NCI-H1417 (cell line): ENCODE data around the gene EN2.
A peak's percentile ranks its signal among the peaks of the same experiment; 100 is the strongest.

ENCODE experiments used
- DNase-seq, 3 experiments: peaks; one replicate each; lab custom pipeline; 2025; lab: John Stamatoyannopoulos, UW

EN2 gene

DNA sequence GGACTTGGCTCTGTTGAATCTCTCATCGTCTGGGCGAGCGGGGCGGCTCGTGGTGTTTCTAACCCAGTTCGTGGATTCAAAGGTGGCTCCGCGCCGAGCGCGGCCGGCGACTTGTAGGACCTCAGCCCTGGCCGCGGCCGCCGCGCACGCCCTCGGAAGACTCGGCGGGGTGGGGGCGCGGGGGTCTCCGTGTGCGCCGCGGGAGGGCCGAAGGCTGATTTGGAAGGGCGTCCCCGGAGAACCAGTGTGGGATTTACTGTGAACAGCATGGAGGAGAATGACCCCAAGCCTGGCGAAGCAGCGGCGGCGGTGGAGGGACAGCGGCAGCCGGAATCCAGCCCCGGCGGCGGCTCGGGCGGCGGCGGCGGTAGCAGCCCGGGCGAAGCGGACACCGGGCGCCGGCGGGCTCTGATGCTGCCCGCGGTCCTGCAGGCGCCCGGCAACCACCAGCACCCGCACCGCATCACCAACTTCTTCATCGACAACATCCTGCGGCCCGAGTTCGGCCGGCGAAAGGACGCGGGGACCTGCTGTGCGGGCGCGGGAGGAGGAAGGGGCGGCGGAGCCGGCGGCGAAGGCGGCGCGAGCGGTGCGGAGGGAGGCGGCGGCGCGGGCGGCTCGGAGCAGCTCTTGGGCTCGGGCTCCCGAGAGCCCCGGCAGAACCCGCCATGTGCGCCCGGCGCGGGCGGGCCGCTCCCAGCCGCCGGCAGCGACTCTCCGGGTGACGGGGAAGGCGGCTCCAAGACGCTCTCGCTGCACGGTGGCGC, at the start of gene EN2:
TSS of gene EN2 (plus strand) at position 19 of the 767 bp plus-strand sequence. CDS start at position 268, 249 bp downstream.
- DNase-seq, result peak in 2 of 3 experiments; percentile 63 to 64

GRCh38 chr7:155408651-155409586, 49.0 kb upstream of the EN2 start:
- peak in 2 of 3 experiments; percentile 43 to 52 for DNase-seq

GRCh38 chr7:155409980-155410379, 47.9 kb upstream of the EN2 start:
- no peak for DNase-seq

DNA sequence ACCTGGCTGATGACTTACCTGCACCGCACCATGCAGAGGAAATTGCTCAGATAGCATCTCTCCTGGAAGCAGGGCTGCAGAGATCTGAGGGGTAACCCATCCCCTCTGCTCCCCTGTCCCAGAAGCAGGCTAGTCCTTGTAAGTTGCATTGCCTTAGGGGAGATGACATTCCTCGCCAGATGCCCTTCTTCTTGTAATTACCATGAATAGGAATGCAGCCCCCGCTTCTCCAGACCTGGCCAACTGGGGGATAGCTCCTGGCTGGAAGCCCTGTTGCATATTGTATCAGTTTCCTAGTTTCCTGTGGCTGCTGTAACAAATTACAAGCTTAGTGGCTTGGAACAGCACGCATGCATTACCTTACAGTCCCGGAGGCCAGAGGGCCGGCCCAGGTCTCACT, 47.5 kb upstream of the EN2 start:
- no peak for DNase-seq

- DNase-seq, result no peak
Measured at GRCh38 chr7:155411718-155412415, 46.1 kb upstream of the EN2 start.

- DNase-seq, result peak; percentile 53 to 71 (median 70)
Measured at GRCh38 chr7:155412416-155413253, 45.3 kb upstream of the EN2 start.

DNA sequence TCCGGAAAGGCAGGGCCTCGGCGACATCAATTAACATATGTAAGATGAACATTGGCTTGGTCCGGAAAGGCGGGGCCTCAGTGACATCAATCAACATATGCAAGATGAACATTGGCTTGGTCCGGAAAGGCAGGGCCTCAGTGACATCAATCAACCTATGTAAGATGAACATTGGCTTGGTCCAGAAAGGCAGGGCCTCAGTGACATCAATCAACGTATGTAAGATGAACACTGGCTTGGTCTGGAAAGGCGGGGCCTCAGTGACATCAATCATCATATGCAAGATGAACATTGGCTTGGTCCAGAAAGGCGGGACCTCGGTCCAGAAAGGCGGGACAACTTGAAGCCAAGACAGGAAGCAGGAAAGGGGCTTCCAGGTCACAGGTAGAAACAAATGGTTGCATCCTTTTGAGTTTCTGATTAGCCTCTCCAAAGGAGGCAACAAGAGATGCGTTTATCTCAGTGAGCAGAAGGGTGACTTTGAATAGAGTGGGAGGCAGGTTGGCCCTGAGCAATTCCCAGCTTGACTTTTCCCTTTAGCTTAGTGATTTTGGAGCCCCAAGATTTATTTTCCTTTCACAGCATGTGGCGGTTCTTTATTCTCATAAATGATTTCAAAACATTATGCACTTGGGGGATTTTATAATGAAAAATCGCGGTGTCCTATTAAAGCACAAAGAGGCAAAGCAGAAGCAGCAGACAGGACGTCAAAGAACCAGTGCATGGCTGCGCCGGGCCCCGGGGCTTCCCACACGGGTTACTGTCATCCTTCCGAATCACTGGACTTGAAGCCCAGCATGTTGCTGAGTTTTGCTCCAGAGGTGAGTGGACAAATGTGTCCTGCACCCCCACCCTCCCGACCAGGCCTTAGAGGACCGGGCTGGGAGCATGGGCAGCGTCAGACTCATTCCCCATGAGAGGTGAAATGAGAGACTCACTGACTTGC, 43.1 kb upstream of the EN2 start:
- no peak for DNase-seq

- DNase-seq, result no peak
Measured at GRCh38 chr7:155416646-155417380, 41.1 kb upstream of the EN2 start.

DNA sequence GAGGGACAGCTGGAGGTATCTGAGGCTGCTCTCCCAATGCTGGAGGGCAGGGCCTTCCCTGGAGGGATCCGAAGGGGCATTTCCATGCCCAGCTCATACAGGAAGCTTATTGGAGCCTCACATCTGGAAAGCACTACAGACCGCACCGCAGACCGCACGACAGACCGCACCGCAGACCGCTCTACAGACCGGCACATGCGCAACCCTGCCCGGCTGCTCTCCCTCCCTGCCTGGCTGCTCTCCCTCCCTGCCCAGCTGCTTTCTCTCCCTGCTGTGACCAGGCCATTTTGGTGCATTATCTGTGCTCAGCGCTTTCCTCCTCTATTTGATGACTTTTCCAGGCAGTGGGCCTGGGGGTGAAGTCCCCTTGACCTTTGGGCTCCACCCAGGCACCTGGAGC, 39.6 kb upstream of the EN2 start:
- DNase-seq, result no peak

- DNase-seq, result no peak
Measured at GRCh38 chr7:155418941-155419755, 38.8 kb upstream of the EN2 start.

DNA sequence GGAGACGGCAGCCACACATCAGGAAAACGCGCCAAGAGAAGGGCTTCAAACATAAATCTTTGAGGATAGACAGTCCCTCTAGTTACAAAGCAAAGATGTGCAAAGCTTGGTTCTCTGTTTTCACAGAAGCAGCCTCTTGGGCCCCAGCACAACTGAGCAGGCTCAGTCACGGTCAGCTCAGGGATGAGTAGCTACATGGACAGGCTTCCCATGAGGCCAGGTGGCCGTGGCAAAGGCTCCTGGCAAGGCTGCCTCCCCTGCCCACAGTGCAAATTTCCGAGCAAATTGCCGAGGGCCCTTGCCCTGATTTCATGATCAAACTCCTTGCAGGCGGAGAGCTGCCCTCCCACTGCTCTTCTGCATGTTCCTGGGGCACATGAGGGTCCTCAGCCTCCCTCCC, 37.8 kb upstream of the EN2 start:
- no peak for DNase-seq

DNA sequence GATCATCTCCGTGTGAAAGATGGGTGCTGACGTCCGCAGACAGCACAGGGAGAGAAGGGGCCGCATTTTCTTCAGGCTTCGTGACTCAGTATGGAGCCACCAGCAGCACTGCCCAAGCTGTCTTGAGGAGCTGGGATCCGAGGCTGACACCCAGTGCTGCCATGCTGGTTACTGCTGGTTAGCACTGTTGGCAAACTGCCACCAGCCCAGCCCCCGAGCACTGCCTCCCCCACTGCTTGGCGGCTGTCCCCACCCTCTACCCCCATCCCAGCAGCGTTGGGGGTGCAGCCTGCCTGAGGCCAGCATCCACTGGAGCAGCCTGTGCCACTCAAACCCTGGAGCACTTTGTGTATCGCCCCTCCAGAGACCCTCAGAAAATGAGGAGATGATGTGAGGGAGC, 35.8 kb upstream of the EN2 start:
- no peak for DNase-seq

DNA sequence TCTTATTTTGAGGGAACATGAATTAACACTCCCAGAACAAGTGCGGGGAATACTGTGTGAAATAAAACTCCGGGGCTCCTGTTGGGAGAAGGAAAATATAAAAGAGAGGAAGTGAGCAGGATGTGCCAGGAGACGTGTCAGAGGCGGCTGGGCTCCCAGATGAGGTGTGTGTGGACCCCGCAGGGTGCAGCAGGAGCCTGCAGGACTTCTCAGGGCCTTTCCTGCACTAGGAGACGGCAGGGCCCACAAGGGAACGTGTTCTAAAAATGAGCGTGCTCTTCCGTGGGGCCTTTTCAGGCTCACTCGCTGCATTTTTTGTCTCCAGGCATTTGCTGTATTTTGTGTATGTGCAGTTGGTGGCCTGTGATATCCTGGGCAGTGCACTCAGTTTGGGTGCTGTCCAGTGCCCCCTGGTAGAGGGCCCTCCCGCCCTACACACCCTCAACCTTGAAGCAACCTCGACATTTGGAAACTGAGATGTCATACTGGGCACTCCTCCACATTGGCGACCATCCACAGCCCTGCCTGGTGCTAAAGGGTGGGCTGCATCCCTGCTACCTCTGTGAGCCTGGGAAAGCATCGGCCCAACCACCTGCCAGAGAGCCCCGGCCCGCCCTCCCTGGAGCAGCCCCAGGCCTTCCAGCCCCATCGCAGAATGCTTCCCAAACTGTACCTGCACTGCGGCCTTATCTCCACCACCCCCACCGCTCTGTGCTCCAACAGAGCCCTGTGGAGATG, 35.2 kb upstream of the EN2 start:
- no peak for DNase-seq

GRCh38 chr7:155423337-155424285, 34.3 kb upstream of the EN2 start:
- no peak for DNase-seq

GRCh38 chr7:155424301-155425010, 33.5 kb upstream of the EN2 start:
- DNase-seq, result no peak

- no peak for DNase-seq
Measured at GRCh38 chr7:155425011-155425340, 33.0 kb upstream of the EN2 start.
